GM18861 (cell line): ENCODE data around the gene PHGDH.

Experiments used
- ATAC-seq: cut with Tn5 transposase; IDR thresholded peaks from one replicate; pipeline ENCODE4 v1.9.1; 2021; ENCODE audit not compliant: unreplicated experiment

The PHGDH gene

GRCh38 chr1:119711804-119712341 is at the start of gene PHGDH:
PHGDH (plus strand) TSS chr1:119711934; CDS start chr1:119712023, 89 bp downstream.
- peak; percentile 61 for ATAC-seq

- ATAC-seq = peak; percentile 49
These were observed 49.7 kb upstream of the PHGDH start for GRCh38 chr1:119662034-119662437.

GRCh38 chr1:119664067-119664466 is 47.7 kb upstream of the PHGDH start:
- no peak for ATAC-seq

GRCh38 chr1:119667173-119667572 is 44.6 kb upstream of the PHGDH start:
- ATAC-seq = no peak

GRCh38 chr1:119670898-119671297 is 40.8 kb upstream of the PHGDH start:
- ATAC-seq = no peak

- no peak for ATAC-seq
These were observed 38.4 kb upstream of the PHGDH start for GRCh38 chr1:119673171-119673940.

GRCh38 chr1:119674111-119674526 is 37.6 kb upstream of the PHGDH start:
- no peak for ATAC-seq

GRCh38 chr1:119674835-119675289 is 36.9 kb upstream of the PHGDH start:
- ATAC-seq = peak; percentile 61

- ATAC-seq = peak; percentile 52
These were observed 36.1 kb upstream of the PHGDH start for GRCh38 chr1:119675349-119676345.

GRCh38 chr1:119676571-119677206 is 35.0 kb upstream of the PHGDH start:
- ATAC-seq = no peak

GRCh38 chr1:119679223-119679622 is 32.5 kb upstream of the PHGDH start:
- no peak for ATAC-seq

- ATAC-seq = no peak
These were observed 31.5 kb upstream of the PHGDH start for GRCh38 chr1:119680193-119680592.

GRCh38 chr1:119680723-119681122 is 31.0 kb upstream of the PHGDH start:
- ATAC-seq = no peak

GRCh38 chr1:119681560-119681959 is 30.2 kb upstream of the PHGDH start:
- ATAC-seq = no peak

- no peak for ATAC-seq
These were observed 29.6 kb upstream of the PHGDH start for GRCh38 chr1:119682141-119682540.

GRCh38 chr1:119683893-119684292 is 27.8 kb upstream of the PHGDH start:
- no peak for ATAC-seq

- ATAC-seq = no peak
These were observed 25.1 kb upstream of the PHGDH start for GRCh38 chr1:119686661-119687060.

- no peak for ATAC-seq
These were observed 24.2 kb upstream of the PHGDH start for GRCh38 chr1:119687434-119688079.

- ATAC-seq = no peak
These were observed 22.9 kb upstream of the PHGDH start for GRCh38 chr1:119688810-119689209.

GRCh38 chr1:119689511-119689910 is 22.2 kb upstream of the PHGDH start:
- ATAC-seq = no peak
